H9 (cell line): ENCODE data around the gene KEAP1. TPM values are rescaled to one million over a fixed set of nuclear protein-coding genes. Genes with fewer than 3 reads are reported as not detected.

Experiments
- DNase-seq: peaks from one replicate; pipeline ENCODE4 v3.0.0-alpha.2; 2017
- H2AFZ ChIP-seq: one replicate; pipeline ENCODE4 v1.6.1; 2013; ENCODE audit warnings: mild to moderate bottlenecking, low read length, control low read depth, moderate library complexity
- H2AK5ac ChIP-seq: 2 replicates; pipeline ENCODE4 v1.6.1; 2013; ENCODE audit warnings: low read length, control low read depth, mixed read lengths; ENCODE audit not compliant: insufficient read length
- H2BK120ac ChIP-seq: one replicate; pipeline ENCODE4 v1.6.1; 2013; ENCODE audit warnings: low read depth, mild to moderate bottlenecking, low read length, control low read depth, inconsistent platforms; ENCODE audit not compliant: poor library complexity, severe bottlenecking
- H2BK12ac ChIP-seq: 2 replicates; pipeline ENCODE4 v1.6.1; 2013; ENCODE audit warnings: low read length, control low read depth, mixed read lengths, low read depth; ENCODE audit not compliant: insufficient read length
- H2BK15ac ChIP-seq: 2 replicates; pipeline ENCODE4 v1.6.1; 2013; ENCODE audit warnings: low read depth, low read length, control low read depth
- H2BK20ac ChIP-seq: one replicate; pipeline ENCODE4 v1.6.1; 2013; ENCODE audit warnings: low read depth, mild to moderate bottlenecking, low read length, control low read depth, inconsistent platforms; ENCODE audit not compliant: poor library complexity, severe bottlenecking
- H2BK5ac ChIP-seq: 2 replicates; pipeline ENCODE4 v1.6.1; 2013; ENCODE audit warnings: low read length, control low read depth, mixed read lengths; ENCODE audit not compliant: insufficient read length
- H3K14ac ChIP-seq: 2 replicates; pipeline ENCODE4 v1.6.1; 2013; ENCODE audit warnings: low read length, control low read depth; ENCODE audit not compliant: insufficient read depth
- H3K18ac ChIP-seq: 2 replicates; pipeline ENCODE4 v1.6.1; 2013; ENCODE audit warnings: low read depth, mild to moderate bottlenecking, mixed read lengths, low read length, control low read depth; ENCODE audit not compliant: insufficient read length
- H3K23ac ChIP-seq: 2 replicates; pipeline ENCODE4 v1.6.1; 2013; ENCODE audit warnings: low read length, control low read depth, mixed read lengths, low read depth; ENCODE audit not compliant: insufficient read length
- H3K23me2 ChIP-seq: 2 replicates; pipeline ENCODE4 v1.6.1; 2013; ENCODE audit warnings: low read depth, mild to moderate bottlenecking, mixed read lengths, low read length, control low read depth; ENCODE audit not compliant: insufficient read length, poor library complexity, severe bottlenecking
- H3K27ac ChIP-seq: 2 replicates; pipeline ENCODE4 v1.5.1; 2013; ENCODE audit warnings: low read length, control low read depth, mixed read lengths, low read depth; ENCODE audit not compliant: insufficient read length
- H3K27me3 ChIP-seq: 2 replicates; pipeline ENCODE4 v1.6.1; 2013; ENCODE audit warnings: low read length, control low read depth, inconsistent platforms; ENCODE audit not compliant: insufficient read depth
- H3K4ac ChIP-seq: 2 replicates; pipeline ENCODE4 v1.6.1; 2013; ENCODE audit warnings: low read depth, mild to moderate bottlenecking, control low read depth, inconsistent platforms, low read length, moderate library complexity
- H3K4me1 ChIP-seq: 2 replicates; pipeline ENCODE4 v1.6.1; 2013; ENCODE audit warnings: low read length, control low read depth, inconsistent platforms; ENCODE audit not compliant: insufficient read depth
- H3K4me2 ChIP-seq: 2 replicates; pipeline ENCODE4 v1.6.1; 2013; ENCODE audit warnings: low read length, control low read depth, mixed read lengths; ENCODE audit not compliant: insufficient read length, insufficient read depth
- H3K56ac ChIP-seq: 2 replicates; pipeline ENCODE4 v1.6.1; 2013; ENCODE audit warnings: low read depth, mild to moderate bottlenecking, mixed read lengths, low read length, control low read depth; ENCODE audit not compliant: insufficient read length
- H3K79me1 ChIP-seq: 2 replicates; pipeline ENCODE4 v1.6.1; 2013; ENCODE audit warnings: low read depth, mild to moderate bottlenecking, moderate library complexity, low read length, control low read depth, inconsistent platforms; ENCODE audit not compliant: insufficient read depth, poor library complexity, severe bottlenecking
- H3K79me2 ChIP-seq: 2 replicates; pipeline ENCODE4 v1.6.1; 2013; ENCODE audit warnings: low read length, control low read depth, inconsistent platforms; ENCODE audit not compliant: insufficient read depth
- H3K9ac ChIP-seq: 2 replicates; pipeline ENCODE4 v1.6.1; 2013; ENCODE audit warnings: low read length, control low read depth, mixed read lengths; ENCODE audit not compliant: insufficient read length; ENCODE audit errors: extremely low read depth
- H3K9me3 ChIP-seq: one replicate; pipeline ENCODE4 v1.6.1; 2013; ENCODE audit warnings: low read depth, low read length, inconsistent platforms; ENCODE audit not compliant: control insufficient read depth
- H3T11ph ChIP-seq: one replicate; pipeline ENCODE4 v1.6.1; 2013; ENCODE audit warnings: mild to moderate bottlenecking, low read length, control low read depth, inconsistent platforms
- H4K20me1 ChIP-seq: one replicate; pipeline ENCODE4 v1.6.1; 2013; ENCODE audit not compliant: control insufficient read depth, insufficient read length, insufficient read depth
- H4K5ac ChIP-seq: 2 replicates; pipeline ENCODE4 v1.6.1; 2013; ENCODE audit warnings: low read depth, mild to moderate bottlenecking, mixed read lengths, low read length, control low read depth; ENCODE audit not compliant: insufficient read length
- H4K8ac ChIP-seq: replicated peaks from 2 replicates; pipeline ENCODE4 v1.6.1; 2013; ENCODE audit warnings: low read length, control low read depth, mixed read lengths, low read depth; ENCODE audit not compliant: insufficient read length
- H4K91ac ChIP-seq: 2 replicates; pipeline ENCODE4 v1.6.1; 2013; ENCODE audit warnings: low read depth, mild to moderate bottlenecking, moderate library complexity, mixed read lengths, low read length, control low read depth; ENCODE audit not compliant: insufficient read length
- H3K27ac Mint-ChIP-seq, 3 experiments: 2 replicates in 2 of 3; 3 replicates in 1 of 3; pipeline ENCODE4 v1.8.0; 2020 to 2021; ENCODE audit warnings: mixed read lengths in 3 of 3, mild to moderate bottlenecking in 1 of 3, moderate library complexity in 1 of 3
- H3K27me3 Mint-ChIP-seq: 2 replicates; pipeline ENCODE4 v1.8.0; 2021; ENCODE audit warnings: low read depth, mild to moderate bottlenecking, moderate library complexity, mixed read lengths
- H3K36me3 Mint-ChIP-seq, 3 experiments: 2 replicates in 2 of 3; 3 replicates in 1 of 3; pipeline ENCODE4 v1.8.0; 2020 to 2021; ENCODE audit warnings: low read depth in 3 of 3, mixed read lengths in 3 of 3; ENCODE audit not compliant: insufficient read depth in 1 of 3
- H3K4me1 Mint-ChIP-seq, 2 experiments: 2 replicates each; pipeline ENCODE4 v1.8.0; 2020; ENCODE audit warnings: mixed read lengths in 2 of 2
- H3K4me3 Mint-ChIP-seq, 2 experiments: 2 replicates in 1 of 2; 3 replicates in 1 of 2; pipeline ENCODE4 v1.8.0; 2020 to 2021; ENCODE audit warnings: mild to moderate bottlenecking in 2 of 2, mixed read lengths in 2 of 2, moderate library complexity in 1 of 2
- H3K9me3 Mint-ChIP-seq, 2 experiments: 2 replicates in 1 of 2; 3 replicates in 1 of 2; pipeline ENCODE4 v1.8.0; 2020; ENCODE audit warnings: mild to moderate bottlenecking in 2 of 2, mixed read lengths in 2 of 2, moderate library complexity in 1 of 2
- WGBS: extraction: QIAGEN DNeasy Blood & Tissue Kit; methylation state at CpG from one replicate; pipeline ENCODE4 v1.1.7; 2013; ENCODE audit warnings: missing lambda C conversion rate, low lambda C conversion rate, mixed read lengths; ENCODE audit not compliant: insufficient read length; ENCODE audit errors: extremely low coverage; 5-methylcytosine and 5-hydroxymethylcytosine counted together
- total RNA-seq: library from RNA; stranded (reverse); gene quantifications from 2 replicates; pipeline ENCODE4 v1.2.1, GENCODE V29; 2021
- TF ChIP-seq, protein P1 (sequence below): fragments of 200-600 bp; sonication (generic); conservative IDR thresholded peaks from 3 replicates; pipeline ENCODE4 v1.8.0; 2021; ENCODE audit warnings: antibody characterized with exemption, mild to moderate bottlenecking

Gene KEAP1
- total RNA-seq, 1 experiment from 2014 or later: 88.7 TPM

DNA sequence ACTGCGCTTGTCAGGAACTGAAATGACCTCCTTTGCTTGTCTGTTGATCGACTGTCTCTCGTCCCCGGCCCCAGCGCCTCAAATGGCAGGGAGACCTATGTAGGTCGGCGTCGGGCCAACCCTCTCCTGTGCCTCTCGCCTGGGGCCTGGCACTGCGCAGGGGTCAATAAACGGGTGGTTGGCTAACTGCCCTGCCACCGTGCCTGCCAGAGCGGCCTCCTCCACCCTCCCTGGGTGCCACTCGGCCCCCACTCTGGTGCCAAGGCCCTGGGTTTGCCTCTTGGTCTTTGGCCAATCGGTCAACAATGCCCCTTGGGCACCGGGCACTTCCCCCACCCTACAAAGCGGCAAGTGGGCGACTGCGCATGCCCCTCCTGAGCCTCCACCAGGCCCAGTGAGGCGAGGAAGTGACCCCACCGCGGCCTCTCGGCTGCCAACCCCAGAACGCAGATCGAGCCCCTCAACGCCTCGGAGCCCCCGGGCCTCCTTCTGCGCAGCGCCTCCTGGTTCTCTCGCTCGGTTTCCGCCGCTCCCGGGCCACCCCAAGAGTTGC is 1.1 kb downstream of the KEAP1 start:
- Histone ChIP-seq H2AK5ac (no peak overlapping the region), H3K9me3 (no peaks in the 10 kb centered on the region), H2BK15ac (no peak overlapping the region), H3K23me2 (peaks cover 7% of the 10 kb centered on the region), H4K5ac (no peak overlapping the region), H3K56ac (no peak overlapping the region), H3K23ac (no peak overlapping the region), H3K27ac (no peak overlapping the region), H3K27me3 (no peaks in the 10 kb centered on the region), H4K8ac (no peak overlapping the region), H3K79me2 (peaks cover 15% of the 10 kb centered on the region; the same call in 1 of the 2 replicates), H3K14ac (peak overlapping the region; percentile 90), H4K20me1 (no peaks in the 10 kb centered on the region), H3T11ph (no peak overlapping the region), H3K18ac (peak overlapping the region; percentile 88), H3K4me2 (peak overlapping the region; percentile 91), H2BK5ac (no peak overlapping the region), H2AFZ (no peak overlapping the region), H4K91ac (peak overlapping the region; percentile 15), H3K79me1 (peaks cover 2% of the 10 kb centered on the region), H2BK20ac (no peak overlapping the region), H3K9ac (peak overlapping the region; percentile 71), H3K4ac (no peak overlapping the region; the same call in 1 of the 2 replicates), H2BK12ac (no peak overlapping the region), H3K4me1 (peaks cover 2% of the 10 kb centered on the region; the same call in 1 of the 2 replicates), H2BK120ac (peak overlapping the region; percentile 39)
- no peaks in the 10 kb centered on the region for H3K9me3 Mint-ChIP-seq
- peaks cover 3% of the 10 kb centered on the region for H3K27me3 Mint-ChIP-seq
- H3K27ac Mint-ChIP-seq: peak overlapping the region; percentile 60 to 87 (median 86); a peak in 6 of 7 replicates
- peaks cover 13 to 33% (median 30%) of the 10 kb centered on the region in 3 experiments for H3K36me3 Mint-ChIP-seq
- TF ChIP-seq, protein P1, sequence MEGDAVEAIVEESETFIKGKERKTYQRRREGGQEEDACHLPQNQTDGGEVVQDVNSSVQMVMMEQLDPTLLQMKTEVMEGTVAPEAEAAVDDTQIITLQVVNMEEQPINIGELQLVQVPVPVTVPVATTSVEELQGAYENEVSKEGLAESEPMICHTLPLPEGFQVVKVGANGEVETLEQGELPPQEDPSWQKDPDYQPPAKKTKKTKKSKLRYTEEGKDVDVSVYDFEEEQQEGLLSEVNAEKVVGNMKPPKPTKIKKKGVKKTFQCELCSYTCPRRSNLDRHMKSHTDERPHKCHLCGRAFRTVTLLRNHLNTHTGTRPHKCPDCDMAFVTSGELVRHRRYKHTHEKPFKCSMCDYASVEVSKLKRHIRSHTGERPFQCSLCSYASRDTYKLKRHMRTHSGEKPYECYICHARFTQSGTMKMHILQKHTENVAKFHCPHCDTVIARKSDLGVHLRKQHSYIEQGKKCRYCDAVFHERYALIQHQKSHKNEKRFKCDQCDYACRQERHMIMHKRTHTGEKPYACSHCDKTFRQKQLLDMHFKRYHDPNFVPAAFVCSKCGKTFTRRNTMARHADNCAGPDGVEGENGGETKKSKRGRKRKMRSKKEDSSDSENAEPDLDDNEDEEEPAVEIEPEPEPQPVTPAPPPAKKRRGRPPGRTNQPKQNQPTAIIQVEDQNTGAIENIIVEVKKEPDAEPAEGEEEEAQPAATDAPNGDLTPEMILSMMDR: no peak
- peak; percentile 49 for DNase-seq
- H3K4me3 Mint-ChIP-seq: peak overlapping the region; percentile 71 to 86
- whole genome bisulfite sequencing: no CpG with 5 or more reads among the region's 35 CpGs
- peaks cover 20 to 30% of the 10 kb centered on the region in 2 experiments for H3K4me1 Mint-ChIP-seq
